Amniotic stem cell (primary cell): Measurements from ENCODE around the gene LYPLAL1.
"Not testable (repeated sequence)": the region's sequence is repeated elsewhere in the genome, so short reads cannot be mapped to it uniquely, and the experiment has no call there.

Experiments
- DNase-seq: peaks from one replicate; lab custom pipeline; 2025; lab: John Stamatoyannopoulos, UW

The LYPLAL1 gene

DNA sequence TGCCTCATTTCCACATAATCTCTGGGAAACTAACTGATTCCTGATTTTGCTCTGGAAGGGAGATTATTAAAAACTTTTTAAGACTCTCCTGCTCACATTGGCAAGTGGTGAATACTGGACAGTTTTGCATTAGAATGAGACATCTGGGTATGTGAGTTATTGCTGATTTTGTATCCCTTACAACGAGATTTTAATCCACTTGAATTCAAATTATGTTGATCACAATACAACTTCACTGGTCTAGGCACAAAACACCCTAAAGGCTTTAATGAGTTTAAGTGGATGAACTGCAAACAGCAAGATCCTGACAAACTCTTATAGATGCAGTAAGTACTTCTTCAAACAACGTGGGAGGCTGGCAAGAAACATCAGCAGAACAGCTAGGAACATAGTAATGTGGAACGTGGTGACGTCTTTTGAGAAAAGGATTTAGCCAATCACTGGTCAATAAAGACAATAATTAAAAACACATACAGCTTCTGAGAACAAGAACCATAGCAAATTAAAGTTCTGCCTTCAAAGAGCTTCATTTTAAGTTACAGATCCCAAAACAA is 10.2 kb upstream of the LYPLAL1 start:
- no peak for DNase-seq

DNA sequence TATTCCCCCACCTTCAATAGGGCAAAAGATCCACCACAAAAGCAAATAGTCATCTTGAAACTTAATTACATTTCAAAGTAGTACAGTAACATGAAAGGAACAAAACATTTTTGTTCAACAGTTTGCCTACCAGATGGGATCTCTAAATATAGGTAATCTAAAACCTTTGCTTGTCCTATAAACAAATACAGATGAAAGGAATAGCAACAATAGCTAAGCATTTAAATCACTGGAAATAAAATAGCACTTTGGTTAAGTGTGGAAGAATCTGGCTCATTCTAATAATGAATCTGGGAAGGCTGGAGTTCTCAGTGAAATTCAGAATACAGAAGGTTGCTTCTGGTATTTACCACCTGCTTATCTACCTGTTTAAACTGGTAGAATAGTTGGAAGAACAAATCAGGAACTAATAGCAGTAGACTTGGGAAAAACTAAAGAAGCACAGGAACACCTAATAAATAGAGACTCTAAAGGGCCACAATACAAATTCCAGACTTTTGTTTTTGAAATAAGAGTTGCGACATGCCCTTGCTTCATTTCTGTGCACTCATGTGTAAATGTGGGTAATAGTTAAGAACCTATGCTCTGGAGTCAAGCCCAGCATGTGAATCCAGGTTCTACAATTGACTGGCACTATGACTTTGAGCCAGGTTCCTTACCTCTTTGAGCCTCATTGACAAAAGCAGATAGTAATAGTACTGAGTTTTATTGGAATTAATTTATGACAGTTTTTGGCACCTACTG is 2.3 kb upstream of the LYPLAL1 start:
- DNase-seq: no peak

DNA sequence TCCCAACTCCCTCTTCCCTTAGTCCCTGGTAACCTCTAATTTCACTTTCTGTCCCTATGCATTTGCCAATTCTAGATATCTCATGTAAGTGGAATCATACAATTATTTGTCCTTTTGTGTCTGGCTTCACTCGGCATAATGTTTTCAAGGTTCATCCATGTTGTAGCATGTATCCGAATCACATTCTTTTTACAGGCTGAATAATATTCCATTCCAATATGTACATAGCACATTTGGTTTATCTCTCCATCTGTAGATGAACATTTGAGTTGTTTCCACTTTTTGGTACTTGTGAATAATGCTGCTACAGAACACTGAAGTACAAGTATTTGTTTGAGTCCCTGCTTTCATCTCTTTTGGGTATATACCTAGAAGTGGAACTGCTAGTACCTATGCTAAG is 857 bp upstream of the LYPLAL1 start:
- DNase-seq: no peak

DNA sequence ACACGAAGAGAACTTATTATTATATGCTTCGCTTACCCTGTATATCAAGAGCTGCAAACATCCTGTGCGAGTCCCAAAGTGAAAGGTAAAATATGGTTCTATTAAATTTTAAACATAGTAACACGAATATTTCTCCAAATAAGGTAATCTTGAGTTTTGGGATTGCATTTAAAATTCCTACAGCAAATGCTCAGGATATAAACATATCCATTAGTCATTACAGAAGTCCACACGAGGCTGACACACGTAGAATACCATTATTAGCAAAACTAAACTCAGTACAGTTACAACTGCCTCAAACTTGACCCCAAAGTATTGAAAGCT is 282 bp upstream of the LYPLAL1 start:
- no peak for DNase-seq

DNA sequence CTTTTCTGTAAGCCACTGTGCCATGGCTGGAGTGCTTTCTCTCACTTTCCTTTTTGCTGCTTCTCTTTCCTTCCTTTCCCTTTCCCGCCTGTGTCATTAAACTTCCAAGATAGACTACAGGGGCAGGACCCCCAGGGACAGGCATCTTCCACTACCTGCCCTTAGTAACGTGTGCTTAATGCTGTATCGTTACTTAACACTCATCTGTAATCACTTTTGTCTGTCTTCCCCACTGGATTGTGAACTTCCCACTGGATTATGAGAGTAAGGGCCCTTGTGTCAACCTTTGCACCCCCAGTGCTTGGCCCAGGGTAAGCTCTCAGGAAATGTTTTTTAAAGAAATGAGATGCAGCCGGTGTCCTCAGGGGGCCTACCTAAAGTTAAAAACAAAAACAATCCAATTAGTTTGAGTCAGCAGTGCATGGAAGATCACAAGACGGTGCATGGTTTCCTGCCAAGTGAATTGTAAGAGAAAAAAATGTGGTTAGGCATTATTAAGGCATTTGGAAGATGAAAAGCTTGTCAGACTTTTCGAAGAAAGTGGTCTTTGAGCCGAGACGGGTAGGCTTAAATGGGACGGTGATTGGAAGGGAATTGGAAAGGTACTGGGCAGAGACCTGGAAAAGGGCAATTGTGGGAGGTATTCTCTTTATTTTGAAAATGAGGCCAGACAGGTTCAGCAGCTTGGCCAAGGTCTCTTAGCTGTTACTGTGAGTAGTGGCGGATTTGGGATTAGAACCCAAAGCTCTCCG is 958 bp downstream of the LYPLAL1 start:
- peak; percentile 69 for DNase-seq

DNA sequence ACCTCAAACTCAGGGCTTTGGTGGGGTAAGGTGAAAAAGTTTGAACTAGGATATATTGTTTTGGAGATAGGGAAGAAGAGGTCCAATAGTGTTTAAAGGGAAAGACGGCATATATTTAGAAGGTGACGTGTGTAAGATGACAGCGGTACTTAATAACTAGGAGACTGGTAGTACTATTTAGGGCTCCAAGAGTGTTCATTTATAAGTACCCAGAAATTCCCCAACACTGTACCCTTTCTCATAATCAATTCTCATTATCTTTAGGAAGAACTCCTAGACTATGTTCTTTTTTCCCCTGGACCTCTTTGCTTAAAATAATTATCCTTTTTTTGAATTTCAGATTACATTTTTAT is 1.5 kb downstream of the LYPLAL1 start:
- no peak for DNase-seq

DNA sequence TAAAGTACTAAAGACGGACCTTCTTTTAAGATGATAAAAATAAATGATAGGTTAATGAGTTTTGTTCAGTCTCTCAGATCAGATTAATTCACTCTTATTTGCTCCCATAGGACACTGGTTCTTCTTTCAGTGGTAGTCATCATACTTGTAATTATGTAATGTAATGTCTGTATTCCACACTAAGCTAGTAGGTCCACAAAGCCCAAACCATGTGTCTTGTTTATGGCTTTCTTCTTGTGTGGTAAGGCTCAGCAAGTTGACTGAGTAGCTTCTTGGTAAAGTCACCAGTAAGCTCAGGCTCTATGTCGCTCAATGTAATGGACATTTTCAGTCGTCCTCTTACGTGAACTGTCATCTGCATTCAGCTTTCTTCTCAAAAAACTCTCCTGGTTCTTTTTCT is 2.5 kb downstream of the LYPLAL1 start:
- no peak for DNase-seq

DNA sequence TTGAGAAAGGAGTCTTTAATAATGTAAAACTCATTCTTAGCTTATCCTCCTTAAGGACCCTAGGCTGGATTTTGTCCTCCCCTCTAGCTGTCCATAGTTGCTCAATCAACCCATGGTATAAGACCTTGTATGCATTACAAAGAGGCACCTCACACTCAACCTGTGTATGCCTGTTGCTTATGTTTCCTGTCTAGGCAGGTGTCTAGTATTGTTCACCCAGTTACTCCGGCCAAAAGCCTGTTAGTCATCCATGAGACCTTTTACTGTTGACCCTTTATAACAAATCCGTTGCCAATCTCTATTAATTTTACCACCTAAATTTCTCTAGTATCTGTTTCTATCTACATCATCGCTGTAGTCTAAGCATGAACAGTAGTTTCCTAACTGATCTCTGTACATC is 3.7 kb downstream of the LYPLAL1 start:
- no peak for DNase-seq

DNA sequence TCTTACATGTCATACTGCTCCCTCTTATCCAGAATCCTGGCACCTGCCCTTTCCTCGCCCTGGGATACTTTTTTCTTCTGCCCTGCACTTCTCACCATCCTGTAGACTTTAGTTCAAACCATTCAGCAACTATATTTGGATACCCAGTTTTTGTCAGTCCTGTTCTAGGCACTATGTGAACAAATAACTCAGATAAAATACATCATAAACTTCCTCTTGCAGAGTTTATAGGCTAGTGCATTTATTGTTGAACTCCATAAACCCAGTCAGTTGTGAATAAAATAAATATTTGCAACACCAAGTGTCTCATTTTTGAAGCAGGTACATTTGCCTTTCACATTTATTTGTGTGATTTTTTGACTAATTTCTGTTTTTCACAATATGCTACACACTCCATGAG is 4.3 kb downstream of the LYPLAL1 start:
- DNase-seq: no peak

DNA sequence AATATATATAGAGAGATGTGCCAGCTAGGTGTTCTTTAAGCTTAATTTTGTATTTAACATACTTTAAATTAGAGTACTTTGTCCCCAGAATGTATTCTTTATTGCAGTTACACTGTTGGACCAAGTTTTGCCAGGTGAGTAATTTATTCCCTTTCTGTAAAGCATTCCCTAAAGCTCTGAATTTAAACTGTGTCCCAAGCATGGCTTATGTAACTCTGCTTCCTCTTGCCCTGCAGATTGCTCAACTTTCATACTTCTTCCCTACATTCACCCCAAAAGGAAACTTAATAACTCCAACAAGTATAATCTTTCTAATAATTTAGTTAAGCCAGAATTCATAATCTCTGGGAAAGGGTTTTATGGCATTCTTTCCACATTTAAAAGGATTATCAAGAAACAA is 5.6 kb downstream of the LYPLAL1 start:
- no peak for DNase-seq

DNA sequence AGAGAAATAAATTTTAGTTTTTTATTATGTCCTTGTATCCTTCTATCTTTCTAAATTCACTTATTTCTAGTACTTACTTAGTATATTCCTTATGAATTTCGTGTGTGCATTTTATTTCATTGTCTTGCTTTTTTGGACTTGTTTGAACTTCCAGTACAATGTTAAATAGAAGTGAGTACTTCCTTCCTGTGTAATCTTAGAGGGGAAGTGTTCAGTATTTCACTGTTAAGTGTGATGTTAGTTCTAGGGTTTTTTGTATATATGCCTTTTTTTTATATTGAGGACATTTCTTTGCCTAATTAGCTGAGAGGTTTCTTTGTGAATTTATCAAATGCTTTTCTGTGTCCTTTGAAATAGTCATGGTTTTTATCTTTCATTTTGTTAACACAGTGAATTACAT is 10.7 kb downstream of the LYPLAL1 start:
- no peak for DNase-seq

DNA sequence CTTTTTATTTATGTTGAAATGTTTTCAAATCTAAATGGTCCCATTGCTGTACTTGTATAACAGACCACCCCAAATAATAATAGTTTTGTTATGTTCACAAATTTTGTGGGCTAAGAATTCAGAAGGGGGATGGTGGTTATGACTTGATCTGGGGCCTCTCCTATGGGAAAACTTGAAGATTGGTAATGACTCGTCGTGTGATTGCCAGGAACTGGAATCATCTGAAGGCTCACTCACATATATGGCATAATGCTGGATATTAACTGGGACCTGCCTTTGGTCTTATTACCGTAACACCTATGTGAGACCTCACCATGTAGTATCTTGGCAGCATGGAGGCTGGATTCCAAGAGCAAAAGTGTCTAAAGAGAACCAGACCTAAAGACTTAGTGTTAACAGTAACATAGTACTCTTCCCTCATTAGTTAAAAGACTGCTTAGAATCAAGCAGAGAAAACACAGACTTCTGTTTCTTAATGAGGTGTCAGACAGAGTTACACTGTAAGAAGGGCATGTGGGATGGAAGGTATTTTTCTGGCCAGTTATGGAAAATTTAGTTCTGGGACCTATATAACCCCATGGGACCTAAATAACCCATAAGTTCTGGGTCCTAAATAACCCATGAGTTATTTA is 11.9 kb downstream of the LYPLAL1 start:
- no peak for DNase-seq

DNA sequence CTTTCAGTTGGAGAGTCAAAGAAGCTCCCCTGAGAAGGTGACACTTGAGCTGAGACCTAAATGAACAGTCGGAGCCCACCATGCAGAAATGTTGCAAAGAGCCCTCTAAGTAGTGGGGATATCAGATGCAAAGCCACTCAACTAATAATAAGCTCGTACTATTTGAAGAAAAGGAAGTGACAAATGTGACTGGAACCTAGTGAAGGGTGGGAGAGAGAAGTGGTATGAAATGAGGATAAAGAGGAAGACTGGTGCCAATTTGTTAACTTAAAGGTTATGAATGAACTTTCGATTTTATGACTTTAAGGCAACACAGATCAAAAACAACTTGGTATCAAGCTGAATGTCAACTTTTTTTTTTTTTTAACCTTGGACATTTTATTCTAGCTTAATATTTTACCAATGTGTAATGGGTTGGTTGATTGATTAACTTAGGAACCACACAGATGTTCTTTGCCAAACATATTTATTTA is 14.7 kb downstream of the LYPLAL1 start:
- no peak for DNase-seq

DNA sequence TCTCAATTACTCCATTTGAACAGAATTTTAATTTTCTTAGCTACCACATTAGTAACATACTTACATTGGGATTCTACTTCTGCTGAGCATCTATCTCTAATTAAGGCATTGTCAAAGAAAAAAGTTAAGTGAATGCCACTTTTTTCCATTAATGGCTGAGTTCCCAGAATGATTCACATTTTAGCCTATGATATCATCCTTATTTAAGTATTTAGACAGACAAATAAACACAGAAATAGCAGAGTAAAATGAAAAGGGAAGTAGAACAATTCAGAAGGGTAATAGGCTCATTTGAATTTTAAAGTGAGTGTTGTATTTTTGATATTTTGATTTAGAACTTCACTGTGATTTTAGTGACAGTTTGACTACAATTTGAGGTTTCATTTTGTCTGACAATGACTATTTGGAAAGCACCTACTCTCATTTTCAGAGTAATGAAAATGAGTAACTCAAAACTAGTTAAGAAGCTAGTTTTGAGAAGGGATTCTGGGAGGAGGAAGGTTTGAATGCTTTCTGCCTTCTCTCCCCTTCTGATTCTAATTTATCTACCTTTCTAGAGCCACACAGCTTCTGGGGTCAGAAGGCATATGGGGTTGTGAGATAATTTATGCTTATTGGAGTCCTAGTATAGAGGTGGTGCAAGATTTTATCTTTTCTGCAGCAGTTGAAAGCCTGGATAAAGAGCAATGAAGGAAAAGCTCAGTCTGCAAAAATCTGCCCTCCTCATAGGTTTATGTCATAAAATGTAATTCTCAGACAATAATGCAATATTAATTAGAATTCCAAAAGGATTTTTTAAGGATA is 15.5 kb downstream of the LYPLAL1 start:
- DNase-seq: peak; percentile 9

DNA sequence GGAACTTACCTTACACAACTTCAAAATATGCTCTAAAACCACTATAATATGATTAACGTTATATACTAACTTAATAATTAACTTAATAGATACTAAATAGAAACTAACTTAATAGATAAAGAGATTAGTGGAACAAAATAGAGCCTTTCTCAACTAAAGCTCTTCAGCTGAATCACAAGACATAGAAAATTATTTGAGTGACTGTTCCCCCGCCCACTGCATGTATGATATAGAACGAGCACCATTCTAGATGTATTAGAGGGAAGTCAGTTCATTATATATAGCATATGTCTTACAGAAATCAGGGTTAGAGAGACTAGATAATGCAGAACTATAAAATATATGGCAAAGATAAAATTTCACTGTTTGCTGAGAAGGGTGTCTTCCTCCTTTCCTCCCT is 16.3 kb downstream of the LYPLAL1 start:
- no peak for DNase-seq

DNA sequence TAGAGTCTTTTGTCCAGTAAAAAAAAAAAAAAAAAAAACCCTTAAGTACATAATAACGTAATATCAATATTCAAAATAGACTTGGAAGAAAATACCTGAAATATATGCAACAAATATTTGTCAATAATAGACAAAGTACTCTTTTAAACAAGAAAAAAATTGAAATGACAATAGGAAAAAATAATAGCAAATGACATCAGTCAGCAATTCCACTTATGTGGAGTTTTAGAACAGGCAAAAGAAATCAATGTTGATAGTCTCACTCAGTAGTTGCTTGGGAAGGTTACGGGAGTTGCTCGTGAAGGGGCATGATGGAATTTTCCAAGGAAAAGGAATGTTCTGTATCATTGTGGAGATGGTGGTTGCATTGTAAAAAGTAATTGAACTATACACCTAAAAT is 16.9 kb downstream of the LYPLAL1 start:
- no peak for DNase-seq

DNA sequence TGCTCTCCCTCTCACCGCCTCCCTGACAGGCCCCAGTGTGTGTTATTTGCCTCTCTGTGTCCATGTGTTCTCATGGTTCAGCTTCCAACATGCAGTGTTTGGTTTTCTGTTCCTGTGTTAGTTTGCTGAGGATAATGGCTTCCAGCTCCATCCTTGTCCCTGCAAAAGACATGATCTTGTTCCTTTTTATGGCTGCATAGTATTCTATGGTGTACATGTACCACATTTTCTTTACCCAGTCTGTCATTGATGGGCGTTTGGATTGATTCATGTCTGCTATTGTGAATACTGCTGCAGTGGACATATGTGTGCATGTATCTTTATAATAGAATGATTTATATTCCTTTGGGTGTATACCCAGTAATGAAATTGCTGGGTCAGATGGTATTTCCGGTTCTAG is 22.2 kb downstream of the LYPLAL1 start:
- not testable (repeated sequence) for DNase-seq

DNA sequence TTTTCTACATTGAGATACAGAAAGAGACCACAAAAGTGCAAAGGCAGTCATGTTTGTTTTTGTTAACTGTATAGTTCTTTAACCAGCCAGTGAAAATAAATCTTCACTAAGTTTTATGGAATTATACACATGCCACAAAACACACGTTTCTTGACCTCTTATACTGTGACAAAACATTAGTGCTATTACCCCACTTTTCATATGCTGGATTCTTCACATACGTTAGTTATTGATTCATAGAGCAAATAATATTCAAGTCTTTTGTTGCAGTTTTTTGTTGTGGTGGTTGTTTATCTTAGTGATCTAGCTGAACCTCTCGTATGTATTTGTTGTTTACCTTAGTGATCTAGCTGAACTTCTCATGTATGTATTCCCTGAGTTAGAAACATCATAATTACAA is 28.0 kb downstream of the LYPLAL1 start:
- no peak for DNase-seq

DNA sequence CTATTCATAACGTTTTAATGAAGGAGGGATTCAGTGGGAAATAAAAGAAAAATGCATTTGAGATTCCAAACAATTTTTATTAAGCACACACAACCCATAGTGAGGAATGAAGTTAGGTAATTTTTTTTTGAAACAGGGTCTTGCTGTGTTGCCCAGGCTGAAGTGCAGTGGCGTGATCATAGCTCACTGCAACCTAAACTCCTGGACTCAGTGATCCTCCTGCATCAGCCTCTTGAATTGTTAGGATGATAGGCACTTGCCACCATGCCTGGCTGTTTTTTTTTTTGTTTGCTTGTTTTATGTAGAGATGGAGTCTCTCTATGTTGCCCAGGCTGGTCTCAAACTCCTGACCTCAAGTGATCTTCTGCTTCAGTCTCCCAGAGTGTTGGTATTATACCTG is 28.9 kb downstream of the LYPLAL1 start:
- DNase-seq: no peak

DNA sequence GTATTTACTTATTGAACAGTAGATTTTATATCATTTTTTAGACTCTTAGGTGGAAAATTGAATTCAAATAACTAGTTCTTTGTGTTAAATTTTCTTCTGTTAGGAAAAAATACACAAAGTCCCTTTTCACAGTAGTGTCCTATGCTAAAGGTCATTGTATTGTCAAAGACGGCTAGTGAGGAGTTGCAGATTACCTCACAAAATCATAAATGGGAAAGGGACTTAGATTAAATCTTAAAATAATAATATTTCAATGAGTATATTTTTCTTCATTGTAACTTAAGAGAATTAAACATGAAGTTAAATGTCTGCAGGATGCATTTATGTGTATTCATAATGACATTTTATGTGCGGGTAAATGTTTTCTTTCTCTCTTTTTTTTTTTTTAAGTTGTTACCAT is 32.7 kb downstream of the LYPLAL1 start:
- DNase-seq: no peak

DNA sequence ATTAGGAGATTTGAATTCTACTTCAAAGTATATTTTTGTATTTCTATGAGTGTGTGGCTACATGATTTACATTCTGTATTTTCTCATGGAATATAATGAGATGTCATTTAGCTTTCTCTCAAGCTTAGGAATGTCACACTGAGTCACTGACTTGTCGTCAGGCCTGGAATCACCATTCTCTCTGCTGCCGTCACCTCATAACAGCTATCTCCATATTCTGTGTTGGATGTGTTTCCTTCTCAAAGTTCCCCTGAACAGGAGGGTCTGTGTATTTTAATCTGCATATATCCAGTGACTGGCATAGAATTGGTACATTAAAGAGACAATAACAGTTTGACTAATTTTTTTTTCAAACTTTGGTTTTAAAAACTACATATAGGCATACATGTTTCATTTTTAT is 35.9 kb downstream of the LYPLAL1 start:
- DNase-seq: no peak

DNA sequence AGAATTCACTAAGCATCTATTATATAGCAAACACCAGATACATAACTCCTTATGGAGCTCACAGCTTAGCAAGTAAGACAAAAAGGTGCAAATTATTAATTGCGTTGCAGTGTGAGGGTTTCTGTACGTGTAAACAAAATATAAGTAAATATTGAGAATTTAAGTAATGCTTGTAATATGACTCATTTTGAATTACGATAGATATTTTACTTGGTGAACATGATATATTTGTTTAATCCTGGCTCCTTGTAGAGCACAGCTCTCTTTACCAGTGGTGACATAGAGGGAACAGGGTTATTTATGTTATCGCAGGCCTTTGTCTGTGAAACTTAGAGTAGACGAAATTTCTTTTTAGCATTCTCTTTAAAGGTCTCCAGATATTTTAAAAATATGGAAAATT is 36.4 kb downstream of the LYPLAL1 start:
- no peak for DNase-seq
